ENCODE measurements around the gene KRT32. TPM values are rescaled to one million over a fixed set of nuclear protein-coding genes. Genes with fewer than 3 reads are reported as not detected.
A peak's percentile ranks its signal among the peaks of the same experiment; 100 is the strongest.

The KRT32 gene
- total RNA-seq, 1 experiment from 2014 or later, result not detected

DNA sequence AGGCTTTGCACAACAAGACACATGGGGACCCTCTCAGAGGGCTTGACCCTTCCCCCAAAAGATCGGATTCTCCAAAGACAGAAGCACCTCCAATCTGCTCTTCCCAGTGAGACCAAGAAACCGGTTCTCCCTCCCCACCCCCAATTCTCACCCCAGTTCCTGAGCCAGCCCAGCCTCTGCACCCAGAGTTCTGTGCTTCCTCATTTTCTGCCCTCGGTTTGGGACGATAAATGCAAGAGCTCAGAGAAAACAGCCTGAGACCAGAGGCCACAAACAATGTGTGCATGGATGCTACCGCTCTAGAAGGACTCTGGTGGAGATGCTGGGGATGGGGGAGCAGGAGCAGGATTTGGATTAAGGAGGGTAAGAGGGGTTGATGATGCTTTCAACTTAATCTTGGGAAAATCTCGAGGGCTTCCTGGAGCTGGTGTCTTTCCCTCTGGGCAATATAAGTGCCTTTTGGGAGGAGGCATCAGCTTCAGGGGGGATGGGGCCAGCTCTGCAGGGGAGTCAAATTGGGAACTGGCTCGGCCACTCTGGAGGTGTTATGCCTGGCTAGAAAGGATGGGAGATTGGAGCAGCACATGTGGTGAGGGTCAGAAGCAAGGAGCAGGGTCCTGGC lies 45.5 kb upstream of the KRT32 start:
- ChIA-PET CTCF (interaction anchor here (0.8 to 2.4 kb wide), 3 partner anchors 17 to 150 kb away, joined by 3 to 8 read pairs (median 5); no protein-coding TSS in a partner anchor), POLR2A (interaction anchor here (0.8 to 2.3 kb wide), 9 partner anchors 8 to 603 kb away, joined by 3 to 11 read pairs (median 5); no protein-coding TSS in a partner anchor)
- Mint-ChIP-seq H3K4me3 (ENCODE audit: unreplicated experiment) (peak overlapping the region; percentile 26), H3K27ac (ENCODE audit: low read depth, unreplicated experiment) (no peak overlapping the region), H3K27me3 (ENCODE audit: insufficient read depth, unreplicated experiment) (no peaks in the 10 kb centered on the region), H3K9me3 (ENCODE audit: unreplicated experiment) (no peaks in the 10 kb centered on the region), H3K4me1 (ENCODE audit: insufficient read depth, unreplicated experiment) (peaks cover 20% of the 10 kb centered on the region), H3K36me3 (ENCODE audit: insufficient read depth, unreplicated experiment) (peaks cover 39% of the 10 kb centered on the region)
- BruUV-seq (replicated peaks), result no TSS peak
- intact Hi-C loops (cut with micrococcal nuclease), result no loop called here
- TF ChIP-seq, protein P1, sequence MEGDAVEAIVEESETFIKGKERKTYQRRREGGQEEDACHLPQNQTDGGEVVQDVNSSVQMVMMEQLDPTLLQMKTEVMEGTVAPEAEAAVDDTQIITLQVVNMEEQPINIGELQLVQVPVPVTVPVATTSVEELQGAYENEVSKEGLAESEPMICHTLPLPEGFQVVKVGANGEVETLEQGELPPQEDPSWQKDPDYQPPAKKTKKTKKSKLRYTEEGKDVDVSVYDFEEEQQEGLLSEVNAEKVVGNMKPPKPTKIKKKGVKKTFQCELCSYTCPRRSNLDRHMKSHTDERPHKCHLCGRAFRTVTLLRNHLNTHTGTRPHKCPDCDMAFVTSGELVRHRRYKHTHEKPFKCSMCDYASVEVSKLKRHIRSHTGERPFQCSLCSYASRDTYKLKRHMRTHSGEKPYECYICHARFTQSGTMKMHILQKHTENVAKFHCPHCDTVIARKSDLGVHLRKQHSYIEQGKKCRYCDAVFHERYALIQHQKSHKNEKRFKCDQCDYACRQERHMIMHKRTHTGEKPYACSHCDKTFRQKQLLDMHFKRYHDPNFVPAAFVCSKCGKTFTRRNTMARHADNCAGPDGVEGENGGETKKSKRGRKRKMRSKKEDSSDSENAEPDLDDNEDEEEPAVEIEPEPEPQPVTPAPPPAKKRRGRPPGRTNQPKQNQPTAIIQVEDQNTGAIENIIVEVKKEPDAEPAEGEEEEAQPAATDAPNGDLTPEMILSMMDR (IDR thresholded peaks at IDR 0.05; ENCODE audit: unreplicated experiment), result no peak
- DNase-seq (ENCODE audit: unreplicated experiment), result no peak

DNA sequence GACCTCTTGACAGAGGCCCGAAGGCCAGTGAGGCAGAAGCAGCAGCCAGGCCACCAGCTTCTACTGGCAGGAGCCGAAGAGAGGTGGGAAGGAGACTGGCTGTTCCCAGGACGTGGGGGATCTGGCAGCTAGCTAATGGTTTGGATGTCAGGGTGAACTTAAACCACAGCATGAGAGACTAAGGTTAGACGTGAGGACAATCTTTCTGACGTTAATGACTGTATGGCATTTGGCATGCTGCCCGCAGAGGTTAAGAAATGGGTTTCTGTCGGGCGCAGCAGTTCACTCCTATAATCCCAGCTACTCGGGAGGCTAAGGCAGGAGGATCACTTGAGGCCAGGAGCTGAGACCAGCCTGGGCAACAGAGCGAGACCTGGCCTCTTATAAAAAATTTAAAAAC lies 44.5 kb upstream of the KRT32 start:
- TF ChIP-seq, protein P1 (IDR thresholded peaks at IDR 0.05; ENCODE audit: unreplicated experiment), result no peak
- intact Hi-C loops (cut with micrococcal nuclease), result no loop called here
- Mint-ChIP-seq H3K4me3 (ENCODE audit: unreplicated experiment) (no peak overlapping the region), H3K36me3 (ENCODE audit: insufficient read depth, unreplicated experiment) (peaks cover 31% of the 10 kb centered on the region), H3K4me1 (ENCODE audit: insufficient read depth, unreplicated experiment) (peaks cover 13% of the 10 kb centered on the region), H3K27ac (ENCODE audit: low read depth, unreplicated experiment) (no peak overlapping the region), H3K9me3 (ENCODE audit: unreplicated experiment) (no peaks in the 10 kb centered on the region), H3K27me3 (ENCODE audit: insufficient read depth, unreplicated experiment) (no peaks in the 10 kb centered on the region)
- POLR2A ChIA-PET, result interaction anchor here (0.6 to 2.1 kb wide), 7 partner anchors 9 to 602 kb away, joined by 3 to 11 read pairs (median 5); no protein-coding TSS in a partner anchor
- CTCF ChIA-PET, result interaction anchor here (0.8 to 1.3 kb wide), 2 partner anchors 14 to 16 kb away, joined by 4 to 5 read pairs; no protein-coding TSS in a partner anchor
- DNase-seq (ENCODE audit: unreplicated experiment), result peak; percentile 35
- no TSS peak for BruUV-seq (replicated peaks)

DNA sequence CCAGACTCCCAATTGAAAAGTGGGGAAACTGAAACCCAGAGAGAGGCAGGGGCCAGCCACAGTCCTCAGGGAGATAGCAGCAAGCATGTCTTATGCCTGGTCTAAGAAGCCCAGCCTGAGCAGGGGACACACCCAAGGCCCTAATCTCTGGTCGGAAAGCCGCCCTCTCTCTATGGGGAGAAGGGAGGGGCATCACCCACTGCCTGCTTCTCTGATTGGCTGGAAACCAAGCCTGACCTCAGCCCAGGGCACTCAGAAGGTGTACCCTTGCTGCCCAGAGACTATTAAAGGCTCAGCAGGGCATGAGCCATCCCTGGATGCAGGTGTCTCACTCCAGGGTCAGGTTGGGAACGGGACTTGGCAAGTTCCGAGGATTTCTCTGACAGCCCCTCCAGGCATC lies 43.9 kb upstream of the KRT32 start:
- TF ChIP-seq, protein P1 (IDR thresholded peaks at IDR 0.05; ENCODE audit: unreplicated experiment), result no peak
- POLR2A ChIA-PET, result interaction anchor here (0.6 to 2.1 kb wide), 4 partner anchors 10 to 602 kb away, joined by 3 to 11 read pairs (median 6); no protein-coding TSS in a partner anchor
- Mint-ChIP-seq H3K27me3 (ENCODE audit: insufficient read depth, unreplicated experiment) (no peaks in the 10 kb centered on the region), H3K4me1 (ENCODE audit: insufficient read depth, unreplicated experiment) (peaks cover 13% of the 10 kb centered on the region), H3K36me3 (ENCODE audit: insufficient read depth, unreplicated experiment) (peaks cover 29% of the 10 kb centered on the region), H3K27ac (ENCODE audit: low read depth, unreplicated experiment) (no peak overlapping the region), H3K9me3 (ENCODE audit: unreplicated experiment) (no peaks in the 10 kb centered on the region), H3K4me3 (ENCODE audit: unreplicated experiment) (no peak overlapping the region)
- no TSS peak for BruUV-seq (replicated peaks)
- CTCF ChIA-PET, result no interaction called here
- intact Hi-C loops (cut with micrococcal nuclease), result no loop called here
- no peak for DNase-seq (ENCODE audit: unreplicated experiment)

DNA sequence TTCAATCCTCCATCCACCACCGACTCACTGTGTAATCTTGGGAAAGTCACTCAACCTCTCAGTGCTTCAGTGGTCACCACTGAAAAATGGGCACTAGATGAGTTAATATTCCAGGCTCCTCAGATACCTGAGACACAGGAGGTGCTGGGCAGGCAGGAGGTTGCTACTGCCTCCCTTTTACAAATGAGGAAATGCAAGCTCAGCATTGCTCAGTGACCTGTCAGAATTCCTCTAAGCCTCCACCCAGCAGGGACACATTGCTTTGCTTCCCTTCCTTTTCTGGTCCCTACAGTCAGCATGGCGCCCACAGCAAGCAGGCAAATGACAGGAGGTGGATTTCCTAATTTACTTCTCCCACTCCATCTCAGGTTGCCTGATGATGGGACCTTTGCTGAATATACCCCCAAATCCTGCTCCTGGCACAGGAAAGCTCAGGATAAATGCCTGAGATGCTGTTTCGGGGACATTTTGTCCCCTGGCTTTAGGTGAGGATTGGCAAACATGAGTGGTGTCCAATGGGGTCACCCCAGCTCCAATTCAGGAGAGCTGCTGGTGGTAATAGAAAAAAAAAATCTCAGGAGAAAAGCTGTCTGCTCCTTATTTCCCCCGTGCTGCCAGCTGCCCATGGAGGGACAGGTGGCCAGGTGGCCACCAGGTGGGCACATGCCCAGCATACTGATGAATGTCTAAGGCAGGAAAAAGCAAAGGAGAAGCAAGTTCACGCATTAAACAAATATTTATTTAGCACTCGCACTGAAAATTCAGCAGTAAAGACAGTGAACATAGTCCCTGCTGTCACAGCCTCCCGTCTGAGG lies 43.3 kb upstream of the KRT32 start:
- Mint-ChIP-seq H3K27ac (ENCODE audit: low read depth, unreplicated experiment) (no peak overlapping the region), H3K4me1 (ENCODE audit: insufficient read depth, unreplicated experiment) (peaks cover 11% of the 10 kb centered on the region), H3K9me3 (ENCODE audit: unreplicated experiment) (no peaks in the 10 kb centered on the region), H3K27me3 (ENCODE audit: insufficient read depth, unreplicated experiment) (no peaks in the 10 kb centered on the region), H3K4me3 (ENCODE audit: unreplicated experiment) (no peak overlapping the region), H3K36me3 (ENCODE audit: insufficient read depth, unreplicated experiment) (peaks cover 23% of the 10 kb centered on the region)
- POLR2A ChIA-PET, result interaction anchor here (0.7 to 0.8 kb wide), 2 partner anchors 9 to 671 kb away, joined by 3 read pairs; partner anchors contain the start of gene KRT15
- CTCF ChIA-PET, result interaction anchor here (0.9 kb wide), 2 partner anchors 39 to 156 kb away, joined by 3 read pairs; no protein-coding TSS in a partner anchor
- TF ChIP-seq, protein P1 (IDR thresholded peaks at IDR 0.05; ENCODE audit: unreplicated experiment), result no peak
- intact Hi-C loops (cut with micrococcal nuclease), result no loop called here
- no peak for DNase-seq (ENCODE audit: unreplicated experiment)
- BruUV-seq (replicated peaks), result no TSS peak
